Transverse colon (tissue), 4 donors: Measurements from ENCODE around the gene HUNK. TPM values are rescaled to one million over a fixed set of nuclear protein-coding genes. Genes with fewer than 3 reads are reported as not detected.

Source experiments
- DNase-seq: peaks from one replicate; pipeline ENCODE4 v3.0.0-alpha.2; 2019
- H3K27ac ChIP-seq, 4 donors: fragments of 200-600 bp; sonication (generic); 2 replicates each; pipeline ENCODE4 v1.5.1; 2016 to 2018; ENCODE audit warnings: inconsistent platforms in 4 of 4
- H3K27me3 ChIP-seq: fragments of 200-600 bp; sonication (generic); 2 replicates; pipeline ENCODE4 v1.5.1; 2017; ENCODE audit warnings: inconsistent platforms
- H3K36me3 ChIP-seq, 4 donors: fragments of 200-600 bp; sonication (generic); 2 replicates each; pipeline ENCODE4 v1.5.1; 2017 to 2019; ENCODE audit warnings: inconsistent platforms in 4 of 4
- H3K4me1 ChIP-seq, 4 donors: fragments of 200-600 bp; sonication (generic); 2 replicates each; pipeline ENCODE4 v1.5.1; 2017 to 2020; ENCODE audit warnings: inconsistent platforms in 4 of 4
- H3K4me3 ChIP-seq, 4 donors: fragments of 200-600 bp; sonication (generic); 1 replicate in 1 of 4; 2 replicates in 3 of 4; pipeline versions ENCODE4 v1.5.1 to v1.6.1; 2017 to 2019; ENCODE audit warnings: inconsistent platforms in 4 of 4
- H3K9me3 ChIP-seq, 2 donors: fragments of 200-600 bp; sonication (generic); 2 replicates each; pipeline ENCODE4 v1.5.1; 2017 to 2019; ENCODE audit warnings: inconsistent platforms in 2 of 2
- CTCF ChIP-seq, 5 experiments: fragments of 200-600 bp in 3 of 5; fragments of 450-650 bp in 2 of 5; sonication (generic) in 3 of 5; IDR thresholded peaks; 1 replicate in 2 of 5; 2 replicates in 3 of 5; pipeline ENCODE4 v1.5.1; 2016 to 2017; ENCODE audit warnings: antibody characterized with exemption in 5 of 5, inconsistent platforms in 3 of 5, mild to moderate bottlenecking in 2 of 5, moderate library complexity in 1 of 5
- EP300 ChIP-seq: sonication (generic); formaldehyde crosslinking; IDR thresholded peaks from one replicate; pipeline ENCODE4 v1.6.1; 2017; ENCODE audit warnings: antibody characterized with exemption, low read depth
- POLR2A ChIP-seq: fragments of 450-650 bp; IDR thresholded peaks from one replicate; pipeline ENCODE4 v1.6.1; 2016; ENCODE audit warnings: antibody characterized with exemption, mild to moderate bottlenecking, moderate library complexity
- POLR2AphosphoS5 ChIP-seq, 3 donors: sonication (generic); formaldehyde crosslinking; IDR thresholded peaks; one replicate each; pipeline ENCODE4 v1.6.1; 2016; ENCODE audit warnings: antibody characterized with exemption in 3 of 3
- WGBS, 2 donors: methylation state at CpG; one replicate each; pipeline ENCODE4 v1.1.5; 2018; ENCODE audit warnings: low coverage in 1 of 2; 5-methylcytosine and 5-hydroxymethylcytosine counted together
- in situ Hi-C, 4 donors: fragments of 200-750 bp; cut with MboI; loops; one replicate each; pipeline versions ENCODE4 v1.15.0 to v1.15.1; 2017; ENCODE audit warnings: low sequenced_read_pairs in 3 of 4, low pct_ligation_motif_present in 1 of 4, low pct_unique_long_range_greater_than_20kb in 1 of 4
- intact Hi-C: fragments of 100-400 bp; cut with DNase I; formaldehyde crosslinking; loops from one replicate; pipeline ENCODE4 v1.15.1; 2023; ENCODE audit warnings: low total_unique reads
- total RNA-seq, 4 donors: library from RNA; depleted of rRNA; stranded (reverse); fragments of >200 nt; gene quantifications; one replicate each; pipeline ENCODE4 v1.1.0, GENCODE V29; 2016

The HUNK gene
- total RNA-seq, 4 donors from 2014 or later: 1.8 to 6.7 (median 3.9) TPM

GRCh38 chr21:31921079-31921478, 48.3 kb downstream of the HUNK start:
- Histone ChIP-seq H3K36me3 (no peaks in the 10 kb centered on the region), H3K4me1 (no peaks in the 10 kb centered on the region), H3K4me3 (no peak overlapping the region), H3K9me3 (no peaks in the 10 kb centered on the region), H3K27me3 (no peaks in the 10 kb centered on the region), H3K27ac (no peak overlapping the region)
- in situ Hi-C loops: no loop called here
- no peak for DNase-seq
- WGBS, 2 donors: 87 to 91% methylated on average over 4 to 6 of the region's 6 CpGs
- intact Hi-C loops: no loop called here
- no peak for TF ChIP-seq EP300

- no peak for DNase-seq
- in situ Hi-C loops: no loop called here
- H3K27me3 ChIP-seq: no peaks in the 10 kb centered on the region
- H3K4me3 ChIP-seq: no peak overlapping the region
- no peaks in the 10 kb centered on the region for H3K36me3 ChIP-seq
- H3K9me3 ChIP-seq: peaks cover 0 to 4% of the 10 kb centered on the region in 2 donors
- 94 to 95% methylated on average over 10 of the region's 10 CpGs for WGBS, 2 donors
- no peaks in the 10 kb centered on the region for H3K4me1 ChIP-seq
- H3K27ac ChIP-seq: no peak overlapping the region
- no peak for TF ChIP-seq CTCF (IDR thresholded peaks at IDR 0.05)
- TF ChIP-seq POLR2AphosphoS5 (IDR thresholded peaks at IDR 0.05): no peak
- TF ChIP-seq POLR2A: no peak
- no peak for TF ChIP-seq EP300
- intact Hi-C loops: no loop called here
Observed at GRCh38 chr21:31922881-31923280, 50.1 kb downstream of the HUNK start.

- Histone ChIP-seq H3K4me3 (no peak overlapping the region), H3K9me3 (peaks cover 0 to 4% of the 10 kb centered on the region in 2 donors), H3K36me3 (no peaks in the 10 kb centered on the region), H3K27ac (no peak overlapping the region), H3K4me1 (no peaks in the 10 kb centered on the region), H3K27me3 (no peaks in the 10 kb centered on the region)
- TF ChIP-seq CTCF (IDR thresholded peaks at IDR 0.05): no peak
- TF ChIP-seq EP300: no peak
- TF ChIP-seq POLR2A: no peak
- no peak for TF ChIP-seq POLR2AphosphoS5 (IDR thresholded peaks at IDR 0.05)
- WGBS, 2 donors: 98% methylated on average over 3 of the region's 3 CpGs; no CpG with 5 or more reads in 1 of the 2 donors
- no peak for DNase-seq
- intact Hi-C loops: no loop called here
- in situ Hi-C loops: no loop called here
Observed at GRCh38 chr21:31923756-31924155, 50.9 kb downstream of the HUNK start.

- no peaks in the 10 kb centered on the region for H3K36me3 ChIP-seq
- in situ Hi-C loops (no loop called here), intact Hi-C loops (no loop called here)
- no peak overlapping the region for H3K4me3 ChIP-seq
- no peak overlapping the region for H3K27ac ChIP-seq
- H3K4me1 ChIP-seq: no peaks in the 10 kb centered on the region
- TF ChIP-seq POLR2AphosphoS5 (IDR thresholded peaks at IDR 0.05) (no peak), CTCF (IDR thresholded peaks at IDR 0.05) (no peak), EP300 (no peak), POLR2A (no peak)
- no peaks in the 10 kb centered on the region for H3K27me3 ChIP-seq
- peaks cover 0 to 4% of the 10 kb centered on the region in 2 donors for H3K9me3 ChIP-seq
- WGBS, 2 donors: 91% methylated on average over 7 to 13 of the region's 13 CpGs
- DNase-seq: no peak
Observed at GRCh38 chr21:31924548-31924947, 51.7 kb downstream of the HUNK start.

GRCh38 chr21:31926498-31926897, 53.7 kb downstream of the HUNK start:
- intact Hi-C loops: no loop called here
- 87 to 97% methylated on average over 3 of the region's 3 CpGs for WGBS, 2 donors
- DNase-seq: no peak

More at GRCh38 chr21:31926498-31926897, 53.7 kb downstream of the HUNK start:
- Histone ChIP-seq H3K27ac (no peak overlapping the region), H3K9me3 (peaks cover 0 to 4% of the 10 kb centered on the region in 2 donors), H3K36me3 (no peaks in the 10 kb centered on the region), H3K27me3 (no peaks in the 10 kb centered on the region), H3K4me1 (no peaks in the 10 kb centered on the region), H3K4me3 (no peak overlapping the region)
- in situ Hi-C loops: no loop called here
- TF ChIP-seq POLR2AphosphoS5 (IDR thresholded peaks at IDR 0.05) (no peak), POLR2A (no peak), CTCF (IDR thresholded peaks at IDR 0.05) (no peak), EP300 (no peak)
